Activated naive CD4-positive, alpha-beta T cell treated with anti-CD3 and anti-CD28 coated beads, Interleukin-2, amount 10 ng/mL, durations not matched to agents 7 days and 5 days (primary cell): Measurements from ENCODE around the gene CGREF1.

ENCODE experiments used
- CTCF ChIA-PET: fragments of 350-600 bp; sonication (Branson Sonifier 250); formaldehyde crosslinking; loops from one replicate; lab custom pipeline; 2021; ENCODE audit warnings: antibody characterized with exemption; lab: Charles Lee
- DNase-seq: peaks from one replicate; pipeline ENCODE4 v3.0.0-alpha.2; 2020
- H3K27ac Mint-ChIP-seq: one replicate; pipeline ENCODE4 v1.8.0; 2021; ENCODE audit warnings: mild to moderate bottlenecking, moderate library complexity, mixed read lengths
- H3K27me3 Mint-ChIP-seq: one replicate; pipeline ENCODE4 v1.8.0; 2021; ENCODE audit warnings: mild to moderate bottlenecking, mixed read lengths
- H3K36me3 Mint-ChIP-seq: one replicate; pipeline ENCODE4 v1.8.0; 2021; ENCODE audit warnings: mixed read lengths
- H3K4me1 Mint-ChIP-seq: one replicate; pipeline ENCODE4 v1.8.0; 2021; ENCODE audit warnings: mixed read lengths
- H3K4me3 Mint-ChIP-seq: one replicate; pipeline ENCODE4 v1.8.0; 2021; ENCODE audit warnings: mild to moderate bottlenecking, moderate library complexity, mixed read lengths
- H3K9me3 Mint-ChIP-seq: one replicate; pipeline ENCODE4 v1.8.0; 2021; ENCODE audit warnings: mixed read lengths

Gene CGREF1

DNA sequence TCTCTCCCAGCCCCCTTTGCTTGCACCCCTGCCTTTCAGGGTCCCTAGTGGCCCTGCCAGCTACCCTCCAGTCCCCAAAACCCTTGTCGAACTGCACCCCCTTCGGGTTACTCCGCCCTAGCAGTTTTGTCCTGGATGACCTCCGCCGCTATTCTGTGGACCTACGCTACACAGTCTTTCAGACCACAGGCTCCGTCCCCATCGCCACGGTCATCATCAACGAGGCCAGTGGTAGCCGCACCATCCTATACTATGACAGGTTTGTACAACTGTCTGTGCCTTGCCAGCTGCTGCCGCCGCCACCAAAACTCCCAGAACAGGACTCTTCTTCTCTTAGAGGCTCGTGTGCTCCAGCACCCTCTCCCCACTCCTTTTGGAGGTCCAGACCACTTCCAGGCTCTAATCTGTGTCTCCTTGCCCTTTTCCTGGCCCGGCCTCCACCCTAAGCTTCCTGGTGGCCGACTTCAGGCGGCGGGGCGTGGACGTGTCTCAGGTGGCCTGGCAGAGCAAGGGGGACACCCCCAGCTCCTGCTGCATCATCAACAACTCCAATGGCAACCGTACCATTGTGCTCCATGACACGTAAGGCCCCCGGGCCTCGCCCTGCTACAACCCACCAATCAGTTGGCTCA, 24.5 kb downstream of the CGREF1 start:
- no peak overlapping the region for H3K4me3 Mint-ChIP-seq
- CTCF ChIA-PET, result interaction anchor here (0.5 to 3.0 kb wide), 4 partner anchors 72 to 209 kb away, joined by 3 to 13 read pairs (median 3); no protein-coding TSS in a partner anchor
- H3K9me3 Mint-ChIP-seq, result no peaks in the 10 kb centered on the region
- DNase-seq, result no peak
- no peaks in the 10 kb centered on the region for H3K27me3 Mint-ChIP-seq
- H3K36me3 Mint-ChIP-seq, result peaks cover 1% of the 10 kb centered on the region
- H3K27ac Mint-ChIP-seq, result no peak overlapping the region
- peaks cover 22% of the 10 kb centered on the region for H3K4me1 Mint-ChIP-seq

DNA sequence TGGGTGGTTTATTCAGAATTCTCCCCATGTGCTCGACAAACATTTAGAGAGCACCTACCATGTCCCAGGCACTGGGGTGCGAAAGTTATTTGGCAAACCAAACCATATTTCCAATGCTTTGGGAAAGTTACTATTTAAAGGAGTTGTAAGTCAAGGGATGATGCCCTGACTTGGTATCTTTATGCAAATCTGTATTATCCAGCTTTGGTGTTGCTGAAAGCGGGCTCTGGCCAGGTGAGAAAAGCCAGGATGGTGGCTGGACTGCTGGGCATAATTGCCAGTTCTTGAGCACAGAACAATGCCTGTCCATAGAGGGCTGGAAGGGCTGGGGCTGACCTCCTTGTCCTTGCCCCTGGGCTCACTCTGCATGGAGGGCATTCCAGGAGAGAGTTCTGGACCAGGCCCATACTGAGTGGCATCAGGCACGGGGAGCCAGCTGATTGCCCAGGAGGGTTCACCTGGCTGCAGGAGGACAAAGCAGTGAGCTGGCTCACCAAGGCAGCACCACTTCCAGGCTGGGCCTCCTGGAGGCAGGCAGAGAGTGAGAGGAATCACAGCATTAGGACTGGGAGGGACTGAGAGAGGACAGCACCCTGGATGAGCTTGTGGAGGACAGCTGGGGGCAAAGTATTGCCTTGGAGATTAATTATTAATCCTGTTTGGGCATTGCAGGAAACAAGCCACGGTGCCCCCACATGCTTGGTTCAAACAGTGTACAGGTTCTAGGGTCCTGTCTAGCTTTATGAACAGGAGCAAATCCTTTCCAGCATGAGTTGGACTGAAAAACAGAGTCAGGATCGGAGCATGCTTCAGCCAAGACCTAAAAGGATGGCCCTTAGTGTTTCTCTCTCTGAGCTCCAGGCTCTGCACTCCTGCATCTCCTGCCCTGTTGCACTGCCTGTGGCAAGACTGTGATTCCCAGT, 25.2 kb downstream of the CGREF1 start:
- Mint-ChIP-seq H3K9me3 (no peaks in the 10 kb centered on the region), H3K4me1 (peaks cover 29% of the 10 kb centered on the region), H3K27me3 (no peaks in the 10 kb centered on the region), H3K4me3 (no peak overlapping the region), H3K27ac (no peak overlapping the region), H3K36me3 (peaks cover 1% of the 10 kb centered on the region)
- DNase-seq, result no peak
- CTCF ChIA-PET, result interaction anchor here (0.5 to 0.9 kb wide), 3 partner anchors 73 to 98 kb away, joined by 3 read pairs; no protein-coding TSS in a partner anchor

DNA sequence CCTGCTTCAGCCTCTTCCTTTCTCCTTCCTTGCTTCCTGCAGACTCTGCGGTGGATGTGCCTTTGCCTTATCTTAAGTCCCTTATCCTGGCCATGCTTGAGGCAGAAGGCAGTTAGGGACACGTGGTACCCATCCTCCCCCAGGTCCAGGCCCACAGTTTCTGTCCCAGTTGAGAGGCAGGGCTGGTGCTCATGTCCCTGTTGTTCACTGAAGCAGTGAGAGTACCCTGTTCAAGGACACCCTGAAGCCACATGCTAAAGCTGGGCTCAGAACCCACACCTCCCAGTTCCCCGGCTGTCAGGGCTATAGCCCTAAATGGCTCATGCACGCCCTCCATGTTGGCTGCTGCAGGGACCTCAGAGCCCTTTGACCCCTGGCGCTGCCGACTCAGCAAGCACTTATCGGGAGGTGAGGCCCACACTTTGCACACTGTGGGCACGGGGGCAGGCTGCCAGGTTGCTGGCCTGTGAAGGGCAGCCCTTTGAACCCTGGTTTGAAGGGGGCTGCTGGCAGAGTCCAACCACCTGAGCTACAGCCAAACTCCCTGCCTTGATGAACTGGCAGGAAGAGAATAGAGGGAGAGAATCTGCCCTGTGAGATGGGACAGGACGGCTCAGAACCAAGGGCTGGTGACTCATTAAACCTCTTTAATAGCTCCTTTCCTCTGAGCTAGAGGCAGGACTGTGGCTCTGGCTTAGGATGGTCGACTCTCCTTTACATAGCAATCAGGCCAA, 26.1 kb downstream of the CGREF1 start:
- CTCF ChIA-PET, result interaction anchor here (0.7 to 1.3 kb wide), 2 partner anchors 41 to 98 kb away, joined by 3 read pairs; no protein-coding TSS in a partner anchor

DNA sequence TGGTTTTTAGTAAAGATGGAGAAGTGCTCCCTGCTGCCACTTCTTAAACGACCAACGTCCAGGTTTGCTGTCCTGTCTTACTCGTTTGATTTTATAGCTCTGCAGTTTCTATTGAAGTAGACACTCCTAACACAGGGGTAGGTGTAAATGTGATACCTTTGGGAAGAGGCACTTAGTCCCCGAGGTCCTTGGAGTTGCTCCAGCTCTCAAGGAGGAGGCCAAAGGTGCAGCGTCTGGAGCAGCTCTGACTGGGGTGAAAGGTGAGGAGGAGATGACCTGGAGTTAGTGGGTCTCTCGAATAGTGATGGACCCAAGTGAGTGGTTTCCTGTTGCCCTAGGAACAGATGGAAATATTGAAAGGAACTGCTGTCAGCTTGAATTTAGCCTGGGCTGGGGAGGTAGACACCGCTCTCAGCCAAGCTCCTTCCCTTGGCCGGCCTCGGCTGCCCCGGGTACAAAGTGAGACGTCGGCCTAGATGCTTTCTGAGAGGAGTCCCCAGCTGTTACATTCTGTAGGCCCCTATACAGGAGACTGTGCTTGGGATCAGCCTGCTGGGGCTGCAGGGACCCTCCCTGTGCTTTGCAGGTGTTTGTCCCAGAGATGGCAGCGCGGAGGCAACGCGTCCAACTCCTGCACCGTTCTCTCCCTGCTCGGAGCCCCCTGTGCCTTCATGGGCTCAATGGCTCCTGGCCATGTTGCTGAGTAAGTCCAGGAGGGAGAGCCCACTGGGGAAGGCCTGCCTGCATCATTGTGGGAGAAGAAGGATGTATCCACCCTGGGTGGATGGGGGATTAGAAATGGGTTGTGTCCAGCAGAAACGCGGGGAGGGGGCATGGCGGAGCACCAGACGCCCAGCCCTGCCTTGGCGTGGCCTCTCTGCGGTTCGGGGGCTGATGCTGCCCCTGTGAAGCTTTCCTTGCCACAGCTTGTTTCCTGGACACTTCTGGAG, 26.9 kb downstream of the CGREF1 start:
- Mint-ChIP-seq H3K27me3 (no peaks in the 10 kb centered on the region), H3K9me3 (no peaks in the 10 kb centered on the region), H3K36me3 (peaks cover 1% of the 10 kb centered on the region), H3K27ac (no peak overlapping the region), H3K4me3 (no peak overlapping the region), H3K4me1 (peaks cover 43% of the 10 kb centered on the region)
- DNase-seq, result no peak
- CTCF ChIA-PET, result interaction anchor here (1.3 kb wide), 2 partner anchors 10 to 42 kb away, joined by 3 read pairs; no protein-coding TSS in a partner anchor

More for the DNA sequence above, 26.1 kb downstream of the CGREF1 start:
- Mint-ChIP-seq H3K4me1 (peaks cover 35% of the 10 kb centered on the region), H3K27ac (no peak overlapping the region), H3K27me3 (no peaks in the 10 kb centered on the region), H3K36me3 (peaks cover 1% of the 10 kb centered on the region), H3K4me3 (no peak overlapping the region), H3K9me3 (no peaks in the 10 kb centered on the region)
- no peak for DNase-seq

DNA sequence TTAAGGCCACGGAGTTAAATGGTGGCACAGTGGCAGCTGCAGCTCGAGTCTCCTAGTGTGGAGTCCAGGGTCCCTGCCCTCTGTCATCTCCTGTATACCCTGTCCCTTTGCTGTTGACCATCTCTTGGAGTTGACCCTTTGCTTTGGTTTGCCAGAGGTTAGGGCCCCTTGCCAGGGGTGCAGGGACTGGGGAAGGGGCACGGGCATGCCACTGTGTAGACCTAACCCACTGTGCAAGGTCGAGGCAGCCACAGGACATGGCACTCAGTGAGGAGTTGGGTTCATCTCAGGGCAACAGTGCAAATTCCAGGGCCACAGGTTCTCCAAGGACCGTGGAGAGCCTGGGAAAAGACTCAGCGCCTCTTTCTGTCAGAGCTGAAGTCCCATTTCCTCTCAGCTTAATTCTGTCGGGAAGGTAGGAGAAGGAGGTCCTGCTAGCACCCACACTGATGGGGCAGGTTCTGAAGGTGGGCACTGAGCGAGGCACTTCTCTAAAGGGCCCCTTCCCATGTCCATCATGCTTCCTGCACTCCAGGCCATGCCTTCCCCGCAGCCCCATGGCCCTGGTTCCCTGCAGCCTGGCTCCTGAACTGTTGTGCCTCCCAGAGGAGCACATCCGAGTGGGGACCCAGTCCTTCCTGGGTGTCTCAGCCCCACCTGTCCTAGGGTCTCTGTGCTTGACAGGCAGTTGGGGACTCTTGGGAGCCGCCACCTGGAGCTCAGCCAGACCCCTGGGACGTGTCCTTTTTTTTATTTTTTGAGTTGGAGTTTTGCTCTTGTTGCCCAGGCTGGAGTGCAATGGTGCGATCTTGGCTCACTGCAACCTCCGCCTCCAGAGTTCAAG, 29.6 kb downstream of the CGREF1 start:
- H3K27me3 Mint-ChIP-seq, result no peaks in the 10 kb centered on the region
- DNase-seq, result no peak
- H3K9me3 Mint-ChIP-seq, result no peaks in the 10 kb centered on the region
- H3K4me1 Mint-ChIP-seq, result peaks cover 49% of the 10 kb centered on the region
- no peak overlapping the region for H3K4me3 Mint-ChIP-seq
- CTCF ChIA-PET, result interaction anchor here (1.0 to 2.6 kb wide), 4 partner anchors 38 to 214 kb away, joined by 3 to 10 read pairs (median 6); partner anchors contain the start of gene AGBL5
- peaks cover 4% of the 10 kb centered on the region for H3K36me3 Mint-ChIP-seq
- H3K27ac Mint-ChIP-seq, result no peak overlapping the region

DNA sequence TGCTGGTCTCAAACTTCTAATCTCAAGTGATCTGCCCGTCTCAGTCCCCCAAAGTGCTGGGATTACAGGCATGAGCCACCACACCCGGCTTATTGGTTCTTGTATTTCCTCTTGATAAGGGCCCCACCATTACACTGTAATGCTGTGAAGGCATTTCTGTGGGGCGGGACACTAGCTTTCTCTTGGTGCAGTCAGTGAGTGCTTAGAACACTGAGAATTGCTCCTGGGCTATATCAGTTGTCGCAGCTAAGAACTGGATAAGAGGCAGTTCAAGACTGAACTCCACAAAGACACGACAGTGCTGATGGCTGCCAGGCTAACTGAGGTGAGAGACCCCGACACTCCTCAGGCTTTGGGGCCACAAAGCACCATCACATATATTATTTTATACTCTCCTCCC, 30.3 kb downstream of the CGREF1 start:
- Mint-ChIP-seq H3K36me3 (peaks cover 4% of the 10 kb centered on the region), H3K4me1 (peaks cover 52% of the 10 kb centered on the region), H3K27ac (no peak overlapping the region), H3K27me3 (no peaks in the 10 kb centered on the region), H3K9me3 (no peaks in the 10 kb centered on the region), H3K4me3 (no peak overlapping the region)
- CTCF ChIA-PET, result interaction anchor here (1.0 to 2.6 kb wide), 4 partner anchors 38 to 215 kb away, joined by 4 to 10 read pairs (median 6); partner anchors contain the start of gene AGBL5
- DNase-seq, result no peak

DNA sequence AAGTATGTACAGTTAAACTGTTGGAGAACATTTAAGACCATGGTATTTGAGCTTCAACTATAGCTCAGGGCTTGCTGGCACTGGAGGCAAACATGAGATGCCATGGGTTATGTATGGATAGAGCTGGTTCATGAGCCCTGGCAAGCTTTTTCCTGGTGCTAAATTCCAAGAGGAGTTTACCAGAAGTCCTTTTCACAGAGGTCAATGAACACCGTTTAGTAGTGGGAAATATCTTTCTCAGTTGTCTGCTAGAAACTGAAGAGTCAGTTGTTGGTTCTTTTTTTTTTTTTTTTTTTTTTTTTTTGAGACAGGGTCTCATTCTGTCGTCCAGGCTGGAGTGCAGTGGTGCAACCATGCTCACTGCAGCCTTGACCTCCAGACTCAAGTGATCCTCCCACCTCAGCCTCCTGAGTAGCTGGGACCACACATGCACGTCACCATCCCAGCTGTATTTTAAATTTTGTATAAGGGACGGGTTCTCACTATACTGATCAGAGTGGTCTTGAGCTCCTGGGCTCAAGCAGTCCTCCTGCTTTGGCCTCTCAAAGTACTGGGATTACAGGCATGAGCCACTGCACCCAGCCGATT, 31.0 kb downstream of the CGREF1 start:
- peak overlapping the region; percentile 80 for H3K4me3 Mint-ChIP-seq

DNA sequence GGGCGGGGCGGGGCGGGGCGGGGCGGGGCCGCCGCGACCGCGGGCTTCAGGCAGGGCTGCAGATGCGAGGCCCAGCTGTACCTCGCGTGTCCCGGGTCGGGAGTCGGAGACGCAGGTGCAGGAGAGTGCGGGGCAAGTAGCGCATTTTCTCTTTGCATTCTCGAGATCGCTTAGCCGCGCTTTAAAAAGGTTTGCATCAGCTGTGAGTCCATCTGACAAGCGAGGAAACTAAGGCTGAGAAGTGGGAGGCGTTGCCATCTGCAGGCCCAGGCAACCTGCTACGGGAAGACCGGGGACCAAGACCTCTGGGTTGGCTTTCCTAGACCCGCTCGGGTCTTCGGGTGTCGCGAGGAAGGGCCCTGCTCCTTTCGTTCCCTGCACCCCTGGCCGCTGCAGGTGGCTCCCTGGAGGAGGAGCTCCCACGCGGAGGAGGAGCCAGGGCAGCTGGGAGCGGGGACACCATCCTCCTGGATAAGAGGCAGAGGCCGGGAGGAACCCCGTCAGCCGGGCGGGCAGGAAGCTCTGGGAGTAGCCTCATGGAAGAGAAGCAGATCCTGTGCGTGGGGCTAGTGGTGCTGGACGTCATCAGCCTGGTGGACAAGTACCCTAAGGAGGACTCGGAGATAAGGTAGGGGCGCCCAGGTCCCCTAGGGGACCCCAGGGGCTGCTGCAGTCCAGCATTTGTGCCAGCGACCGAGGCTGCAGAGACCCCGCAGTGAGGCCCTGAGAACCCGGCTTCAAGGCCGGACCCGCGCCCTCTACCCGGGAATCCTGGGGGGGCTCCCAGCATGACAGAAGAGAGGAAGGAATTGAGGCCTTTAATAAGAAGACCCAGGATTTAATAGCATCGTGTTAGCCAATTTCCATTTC, 32.0 kb downstream of the CGREF1 start, which contains the start of gene KHK:
KHK (plus strand) TSS at position 49 of the 870 bp plus-strand sequence; CDS start at position 537, 488 bp downstream.
- H3K4me1 Mint-ChIP-seq, result peaks cover 56% of the 10 kb centered on the region
- H3K36me3 Mint-ChIP-seq, result peaks cover 4% of the 10 kb centered on the region
- peak within 1 kb of the TSS; percentile 90 for H3K27ac Mint-ChIP-seq
- no peaks in the 10 kb centered on the region for H3K9me3 Mint-ChIP-seq
- no peaks in the 10 kb centered on the region for H3K27me3 Mint-ChIP-seq
- CTCF ChIA-PET, result interaction anchor here (0.9 to 2.6 kb wide), 6 partner anchors 10 to 216 kb away, joined by 3 to 10 read pairs (median 3); no protein-coding TSS in a partner anchor
- DNase-seq, result peak; percentile 57
- peak within 1 kb of the TSS; percentile 80 for H3K4me3 Mint-ChIP-seq

More for the DNA sequence above, 31.0 kb downstream of the CGREF1 start:
- Mint-ChIP-seq H3K9me3 (no peaks in the 10 kb centered on the region), H3K27ac (no peak overlapping the region), H3K4me1 (peaks cover 54% of the 10 kb centered on the region), H3K27me3 (no peaks in the 10 kb centered on the region), H3K36me3 (peaks cover 4% of the 10 kb centered on the region)
- CTCF ChIA-PET, result interaction anchor here (1.0 to 2.6 kb wide), 6 partner anchors 37 to 215 kb away, joined by 3 to 10 read pairs (median 4); partner anchors contain the start of gene AGBL5
- DNase-seq, result no peak

DNA sequence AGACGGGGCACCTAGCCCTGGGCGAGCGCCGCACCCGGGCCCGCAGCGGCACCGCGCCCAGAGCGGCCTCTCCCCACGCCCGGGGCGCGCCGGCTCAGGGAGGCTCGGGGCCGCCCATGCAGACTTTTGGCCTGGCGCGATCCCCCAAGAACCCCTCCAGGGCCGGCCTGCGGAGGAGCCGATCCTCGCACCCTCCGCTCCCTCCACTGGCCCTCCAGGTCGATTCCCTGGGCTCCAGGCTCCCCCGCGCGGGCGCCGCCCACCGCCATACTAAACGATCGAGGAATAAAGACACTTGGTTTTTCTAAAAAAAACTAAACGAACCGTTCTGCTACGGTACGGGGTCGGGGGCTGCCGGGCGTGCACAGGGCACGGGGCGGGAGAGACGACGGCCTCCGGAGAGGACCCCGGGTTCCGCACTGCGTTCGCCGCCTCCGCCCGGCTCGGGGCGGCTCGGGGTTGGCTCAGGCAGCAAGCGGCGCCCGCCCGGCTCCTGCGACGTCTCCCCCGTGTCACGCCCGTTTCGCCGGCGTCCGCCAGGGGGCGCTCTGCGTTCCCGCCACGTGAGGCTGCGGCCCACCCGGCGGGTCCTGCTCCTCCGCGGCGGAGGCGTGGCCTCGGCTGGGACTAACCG, 32.7 kb downstream of the CGREF1 start:
- DNase-seq, result peak; percentile 97
- no peaks in the 10 kb centered on the region for H3K27me3 Mint-ChIP-seq
- peak overlapping the region; percentile 80 for H3K4me3 Mint-ChIP-seq
- CTCF ChIA-PET, result interaction anchor here (1.0 to 1.4 kb wide), 5 partner anchors 11 to 124 kb away, joined by 3 to 7 read pairs (median 5); partner anchors contain the start of gene AGBL5
- peak overlapping the region; percentile 90 for H3K27ac Mint-ChIP-seq
- peaks cover 4% of the 10 kb centered on the region for H3K36me3 Mint-ChIP-seq
- H3K9me3 Mint-ChIP-seq, result no peaks in the 10 kb centered on the region
- H3K4me1 Mint-ChIP-seq, result peaks cover 61% of the 10 kb centered on the region

DNA sequence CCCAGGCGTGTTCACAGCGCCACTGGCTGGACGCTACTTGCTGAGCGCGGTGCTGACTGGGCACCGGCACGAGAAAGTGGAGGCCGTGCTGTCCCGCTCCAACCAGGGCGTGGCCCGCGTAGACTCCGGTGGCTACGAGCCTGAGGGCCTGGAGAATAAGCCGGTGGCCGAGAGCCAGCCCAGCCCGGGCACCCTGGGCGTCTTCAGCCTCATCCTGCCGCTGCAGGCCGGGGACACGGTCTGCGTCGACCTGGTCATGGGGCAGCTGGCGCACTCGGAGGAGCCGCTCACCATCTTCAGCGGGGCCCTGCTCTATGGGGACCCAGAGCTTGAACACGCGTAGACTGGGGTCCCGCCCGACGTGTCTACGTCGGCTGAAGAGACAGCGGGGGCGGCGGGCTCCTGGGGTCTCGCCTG, 33.2 kb downstream of the CGREF1 start:
- H3K9me3 Mint-ChIP-seq, result no peaks in the 10 kb centered on the region
- peak; percentile 50 for DNase-seq
- peak overlapping the region; percentile 80 for H3K27ac Mint-ChIP-seq
- CTCF ChIA-PET, result interaction anchor here (1.0 to 1.4 kb wide), 4 partner anchors 11 to 124 kb away, joined by 4 to 7 read pairs (median 5); partner anchors contain the start of gene AGBL5
- peak overlapping the region; percentile 80 for H3K4me3 Mint-ChIP-seq
- H3K27me3 Mint-ChIP-seq, result no peaks in the 10 kb centered on the region
- H3K4me1 Mint-ChIP-seq, result peaks cover 66% of the 10 kb centered on the region
- peaks cover 4% of the 10 kb centered on the region for H3K36me3 Mint-ChIP-seq
